Iris pigment epithelial cell (primary cell): ENCODE data around the gene NF1.
"Not testable (repeated sequence)": the region's sequence is repeated elsewhere in the genome, so short reads cannot be mapped to it uniquely, and the experiment has no call there.

ENCODE experiments used
- DNase-seq: peaks from one replicate; pipeline ENCODE4 v3.0.0-alpha.2; 2011; ENCODE audit warnings: low read depth

The NF1 gene

GRCh38 chr17:31094600-31095235 lies at the start of gene NF1:
Gene NF1, plus strand, starts transcription at chr17:31094977. Its CDS starts 333 bp downstream, at chr17:31095310.
- DNase-seq, result peak; percentile 92

- not testable (repeated sequence) for DNase-seq
These were observed 47.8 kb upstream of the NF1 start for GRCh38 chr17:31046856-31047425.

GRCh38 chr17:31048142-31048541 lies 46.6 kb upstream of the NF1 start:
- no peak for DNase-seq

GRCh38 chr17:31048780-31049179 lies 46.0 kb upstream of the NF1 start:
- peak; percentile 30 for DNase-seq

GRCh38 chr17:31050948-31051347 lies 43.8 kb upstream of the NF1 start:
- no peak for DNase-seq

- DNase-seq, result peak; percentile 4
These were observed 43.3 kb upstream of the NF1 start for GRCh38 chr17:31051506-31051905.

GRCh38 chr17:31052187-31052889 lies 42.4 kb upstream of the NF1 start:
- DNase-seq, result peak; percentile 98

- DNase-seq, result no peak
These were observed 41.7 kb upstream of the NF1 start for GRCh38 chr17:31053071-31053470.

- no peak for DNase-seq
These were observed 40.0 kb upstream of the NF1 start for GRCh38 chr17:31054761-31055160.

GRCh38 chr17:31058976-31059375 lies 35.8 kb upstream of the NF1 start:
- no peak for DNase-seq

- DNase-seq, result no peak
These were observed 33.8 kb upstream of the NF1 start for GRCh38 chr17:31060791-31061550.

- no peak for DNase-seq
These were observed 33.1 kb upstream of the NF1 start for GRCh38 chr17:31061678-31062077.

GRCh38 chr17:31062346-31062745 lies 32.4 kb upstream of the NF1 start:
- DNase-seq, result no peak

GRCh38 chr17:31064707-31065106 lies 30.1 kb upstream of the NF1 start:
- no peak for DNase-seq

GRCh38 chr17:31067691-31068184 lies 27.0 kb upstream of the NF1 start:
- peak; percentile 84 for DNase-seq

GRCh38 chr17:31068291-31068690 lies 26.5 kb upstream of the NF1 start:
- peak; percentile 51 for DNase-seq

GRCh38 chr17:31072186-31072585 lies 22.6 kb upstream of the NF1 start:
- DNase-seq, result peak; percentile 72

- DNase-seq, result no peak
These were observed 21.4 kb upstream of the NF1 start for GRCh38 chr17:31073411-31073810.

- DNase-seq, result peak; percentile 76
These were observed 19.8 kb upstream of the NF1 start for GRCh38 chr17:31074772-31075555.

GRCh38 chr17:31078290-31078689 lies 16.5 kb upstream of the NF1 start:
- no peak for DNase-seq

GRCh38 chr17:31079731-31080130 lies 15.0 kb upstream of the NF1 start:
- DNase-seq, result no peak

GRCh38 chr17:31085563-31085962 lies 9.2 kb upstream of the NF1 start:
- DNase-seq, result peak; percentile 85
